Central memory CD8-positive, alpha-beta T cell (primary cell): ENCODE measurements around the gene TFE3.

Experiments used
- ATAC-seq: fragments of 150-1000 bp; cut with Tn5 transposase; replicated peaks from 2 replicates; pipeline ENCODE4 v1.10.0; 2022; ENCODE audit warnings: mild to moderate bottlenecking, moderate FRiP score, moderate number of reproducible peaks; ENCODE audit not compliant: poor library complexity, severe bottlenecking; ENCODE audit errors: extremely low read depth
- DNase-seq, 2 donors: peaks; one replicate each; pipeline ENCODE4 v3.0.0; 2021; ENCODE audit warnings: low spot score in 2 of 2
- H3K27ac Mint-ChIP-seq: one replicate; pipeline ENCODE4 v1.8.0; 2022; ENCODE audit warnings: low read depth, mild to moderate bottlenecking, moderate library complexity, mixed read lengths
- H3K27me3 Mint-ChIP-seq: one replicate; pipeline ENCODE4 v1.8.0; 2022; ENCODE audit warnings: mixed read lengths
- H3K36me3 Mint-ChIP-seq: one replicate; pipeline ENCODE4 v1.8.0; 2022; ENCODE audit warnings: mild to moderate bottlenecking, moderate library complexity, mixed read lengths; ENCODE audit not compliant: insufficient read depth
- H3K4me1 Mint-ChIP-seq: one replicate; pipeline ENCODE4 v1.8.0; 2022; ENCODE audit warnings: mixed read lengths
- H3K4me3 Mint-ChIP-seq: one replicate; pipeline ENCODE4 v1.8.0; 2022; ENCODE audit warnings: mild to moderate bottlenecking, moderate library complexity, mixed read lengths
- H3K9me3 Mint-ChIP-seq: one replicate; pipeline ENCODE4 v1.8.0; 2022; ENCODE audit warnings: mixed read lengths

The TFE3 gene, protein sequence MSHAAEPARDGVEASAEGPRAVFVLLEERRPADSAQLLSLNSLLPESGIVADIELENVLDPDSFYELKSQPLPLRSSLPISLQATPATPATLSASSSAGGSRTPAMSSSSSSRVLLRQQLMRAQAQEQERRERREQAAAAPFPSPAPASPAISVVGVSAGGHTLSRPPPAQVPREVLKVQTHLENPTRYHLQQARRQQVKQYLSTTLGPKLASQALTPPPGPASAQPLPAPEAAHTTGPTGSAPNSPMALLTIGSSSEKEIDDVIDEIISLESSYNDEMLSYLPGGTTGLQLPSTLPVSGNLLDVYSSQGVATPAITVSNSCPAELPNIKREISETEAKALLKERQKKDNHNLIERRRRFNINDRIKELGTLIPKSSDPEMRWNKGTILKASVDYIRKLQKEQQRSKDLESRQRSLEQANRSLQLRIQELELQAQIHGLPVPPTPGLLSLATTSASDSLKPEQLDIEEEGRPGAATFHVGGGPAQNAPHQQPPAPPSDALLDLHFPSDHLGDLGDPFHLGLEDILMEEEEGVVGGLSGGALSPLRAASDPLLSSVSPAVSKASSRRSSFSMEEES

DNA sequence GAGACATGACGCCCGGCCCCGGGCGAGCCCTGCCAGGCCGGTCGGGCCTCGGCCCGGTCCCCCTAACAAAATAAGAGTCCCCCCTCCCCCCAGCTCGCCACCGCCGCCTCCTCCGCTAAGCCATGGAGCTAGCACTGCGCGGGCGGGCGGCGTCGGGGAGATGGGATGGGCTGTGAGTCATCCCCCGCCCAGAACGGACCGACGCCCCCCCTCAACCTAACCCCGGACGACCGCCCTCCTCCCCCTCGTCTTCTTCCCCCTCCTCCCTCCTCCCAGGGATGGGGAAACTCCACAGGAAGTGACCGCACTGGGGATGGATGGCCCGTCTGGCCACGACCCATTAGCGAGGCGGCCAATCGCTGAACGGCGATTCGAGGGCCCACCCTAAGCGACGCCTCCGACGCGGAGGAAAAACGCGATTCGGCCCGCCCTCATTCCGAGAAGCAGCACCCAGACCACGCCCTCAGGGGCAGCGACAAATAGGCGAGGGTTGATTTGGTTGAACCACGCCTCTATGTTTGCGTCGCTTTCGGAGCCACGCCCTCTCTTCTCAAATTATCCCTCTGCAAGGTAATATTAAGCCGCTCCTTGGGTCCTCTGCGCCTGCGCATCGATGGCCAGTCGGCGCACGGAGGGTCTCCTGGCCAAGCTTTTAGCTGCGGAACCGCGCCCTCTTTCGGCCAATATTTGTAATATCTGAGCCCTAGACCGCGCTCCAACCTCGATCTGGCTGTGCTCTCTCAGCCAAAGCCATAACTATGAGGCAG lies at the start of gene TFE3:
Gene TFE3, minus strand, starts transcription at position 138 of the 767 bp plus-strand sequence. Its CDS starts 131 bp downstream, at position 7.
- Mint-ChIP-seq H3K4me1 (peaks cover 29% of the 10 kb centered on the region), H3K27ac (peak within 1 kb of the TSS; percentile 94), H3K9me3 (no peaks in the 10 kb centered on the region), H3K27me3 (no peaks in the 10 kb centered on the region), H3K36me3 (peaks cover 16% of the 10 kb centered on the region), H3K4me3 (peak within 1 kb of the TSS; percentile 79)
- ATAC-seq: peak; percentile 91
- peak; percentile 78 to 96 for DNase-seq

DNA sequence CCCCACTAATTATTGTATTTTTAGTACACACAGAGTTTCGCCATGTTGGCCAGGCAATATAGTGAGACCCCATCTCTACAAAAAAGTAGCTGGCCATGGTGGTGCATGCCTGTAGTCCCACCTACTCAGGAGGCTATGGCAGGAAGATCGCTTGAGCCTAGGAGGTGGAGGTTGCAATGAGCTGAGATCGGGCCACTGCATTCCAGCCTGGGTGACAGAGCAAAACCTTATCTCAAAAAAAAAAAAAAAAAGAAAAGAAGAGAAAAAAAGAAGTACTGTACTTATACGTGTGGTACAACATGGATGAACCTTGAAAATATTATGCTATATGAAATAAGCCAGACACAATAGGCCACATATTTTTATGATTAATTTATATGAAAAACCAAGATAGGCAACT lies 46.4 kb upstream of the TFE3 start:
- no peaks in the 10 kb centered on the region for H3K4me1 Mint-ChIP-seq
- no peaks in the 10 kb centered on the region for H3K27me3 Mint-ChIP-seq
- DNase-seq (no peak), ATAC-seq (no peak)
- H3K4me3 Mint-ChIP-seq: no peak overlapping the region
- H3K36me3 Mint-ChIP-seq: no peaks in the 10 kb centered on the region
- no peak overlapping the region for H3K27ac Mint-ChIP-seq
- no peaks in the 10 kb centered on the region for H3K9me3 Mint-ChIP-seq

DNA sequence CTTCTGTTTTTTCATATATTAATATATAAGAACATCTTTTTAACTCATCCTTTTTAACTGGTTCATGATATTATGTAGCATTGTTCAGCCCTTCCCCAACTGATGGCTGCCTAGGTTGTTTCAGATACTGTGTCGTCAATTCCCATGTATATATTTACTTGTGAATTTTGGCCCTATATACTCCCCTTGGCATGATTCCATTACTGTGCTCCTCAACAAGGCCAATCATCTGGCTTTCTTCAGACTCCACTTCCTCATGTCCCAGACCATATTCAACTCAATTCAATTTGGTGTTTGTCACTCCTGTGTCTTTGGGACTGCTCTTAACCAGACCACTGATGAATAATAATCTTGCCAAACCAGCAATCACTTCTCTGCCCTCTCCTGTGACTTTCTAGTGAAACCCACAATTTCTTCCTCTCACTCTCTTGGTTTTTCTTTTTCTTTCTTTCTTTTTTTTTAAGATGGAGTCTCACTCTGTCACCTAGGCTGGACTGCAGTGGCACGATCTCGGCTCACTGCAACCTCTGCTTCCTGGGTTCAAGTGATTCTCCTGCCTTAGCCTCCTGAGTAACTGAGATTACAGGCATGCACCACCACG lies 39.2 kb upstream of the TFE3 start:
- Mint-ChIP-seq H3K36me3 (peaks cover 8% of the 10 kb centered on the region), H3K27ac (no peak overlapping the region), H3K4me3 (peak overlapping the region; percentile 12), H3K9me3 (no peaks in the 10 kb centered on the region), H3K4me1 (peaks cover 13% of the 10 kb centered on the region), H3K27me3 (no peaks in the 10 kb centered on the region)
- ATAC-seq (no peak), DNase-seq (no peak)

DNA sequence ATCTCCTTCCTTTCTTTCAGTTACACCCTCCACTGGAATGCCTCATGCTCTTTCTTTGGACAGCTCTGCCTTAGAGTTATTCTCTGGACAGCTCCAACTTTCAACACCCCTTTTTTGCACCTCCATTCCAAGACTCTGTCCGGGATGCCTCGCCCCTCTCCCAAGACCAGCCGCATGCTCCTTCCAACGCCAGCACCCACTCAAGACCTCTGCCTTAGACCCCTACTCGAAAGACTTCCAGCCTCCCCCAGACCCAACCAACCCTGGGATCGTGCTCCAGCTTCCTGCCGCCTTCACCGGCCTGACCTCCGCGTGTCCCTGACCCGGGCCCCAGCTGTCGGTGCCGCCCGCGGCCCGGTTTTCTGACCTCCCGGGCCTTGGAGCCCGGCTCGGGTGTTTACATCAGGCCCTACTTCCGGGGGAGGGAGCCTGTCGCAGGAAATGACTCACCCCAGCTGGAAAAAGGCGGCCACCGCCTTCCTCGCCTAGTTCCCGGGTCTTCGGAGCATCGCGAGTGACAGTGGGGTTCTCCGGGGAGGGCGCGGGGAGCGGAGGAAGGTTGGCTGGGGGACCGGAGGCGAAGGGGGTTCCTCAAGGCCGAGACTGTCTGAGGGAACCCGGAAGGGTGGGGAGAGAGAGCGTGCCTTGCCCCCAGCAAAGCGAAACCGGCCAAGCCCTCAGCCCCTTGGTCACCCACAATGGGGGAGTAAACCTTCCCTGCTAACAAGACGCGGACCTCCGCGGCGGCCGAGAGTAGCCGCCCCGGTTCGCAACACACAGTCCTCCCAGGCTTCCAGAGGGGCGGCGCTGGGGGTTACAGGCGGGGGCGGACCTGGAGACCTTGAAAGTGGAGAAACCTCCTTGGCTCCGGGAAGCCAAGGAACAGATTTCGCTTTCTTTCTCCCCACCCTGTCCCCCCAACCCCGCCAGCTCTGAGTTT lies 36.6 kb upstream of the TFE3 start, which contains the start of gene WDR45:
Gene WDR45, minus strand, starts transcription at position 399 of the 940 bp plus-strand sequence. CDS start 1,792 bp downstream, outside the sequence.
- peaks cover 10% of the 10 kb centered on the region for H3K36me3 Mint-ChIP-seq
- ATAC-seq: peak; percentile 78
- peak within 1 kb of the TSS; percentile 90 for H3K4me3 Mint-ChIP-seq
- DNase-seq: peak; percentile 33 to 52
- no peaks in the 10 kb centered on the region for H3K9me3 Mint-ChIP-seq
- H3K27ac Mint-ChIP-seq: peak within 1 kb of the TSS; percentile 98
- H3K27me3 Mint-ChIP-seq: no peaks in the 10 kb centered on the region
- H3K4me1 Mint-ChIP-seq: peaks cover 13% of the 10 kb centered on the region

DNA sequence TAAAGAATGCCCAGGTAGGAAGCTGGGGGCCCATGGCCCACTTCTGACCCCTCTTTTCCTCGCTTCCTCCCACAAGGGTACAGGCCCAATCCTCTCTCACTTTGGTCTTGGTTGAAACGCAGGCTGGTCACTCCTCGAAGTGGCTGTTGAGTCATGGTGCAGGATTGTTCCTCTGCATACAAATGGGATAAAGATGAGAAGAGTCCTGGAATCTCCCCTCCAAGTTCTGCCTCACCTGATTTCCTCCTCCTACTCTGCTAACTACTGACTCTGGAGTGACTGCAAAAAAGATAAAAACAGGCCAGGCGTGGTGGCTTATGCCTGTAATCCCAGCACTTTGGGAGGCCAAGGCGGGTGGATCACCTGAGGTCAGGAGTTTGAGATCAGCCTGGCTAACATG lies 34.8 kb upstream of the TFE3 start:
- peaks cover 16% of the 10 kb centered on the region for H3K36me3 Mint-ChIP-seq
- H3K4me1 Mint-ChIP-seq: peaks cover 23% of the 10 kb centered on the region
- no peaks in the 10 kb centered on the region for H3K27me3 Mint-ChIP-seq
- no peak overlapping the region for H3K27ac Mint-ChIP-seq
- H3K9me3 Mint-ChIP-seq: no peaks in the 10 kb centered on the region
- no peak for DNase-seq
- no peak for ATAC-seq
- H3K4me3 Mint-ChIP-seq: no peak overlapping the region

DNA sequence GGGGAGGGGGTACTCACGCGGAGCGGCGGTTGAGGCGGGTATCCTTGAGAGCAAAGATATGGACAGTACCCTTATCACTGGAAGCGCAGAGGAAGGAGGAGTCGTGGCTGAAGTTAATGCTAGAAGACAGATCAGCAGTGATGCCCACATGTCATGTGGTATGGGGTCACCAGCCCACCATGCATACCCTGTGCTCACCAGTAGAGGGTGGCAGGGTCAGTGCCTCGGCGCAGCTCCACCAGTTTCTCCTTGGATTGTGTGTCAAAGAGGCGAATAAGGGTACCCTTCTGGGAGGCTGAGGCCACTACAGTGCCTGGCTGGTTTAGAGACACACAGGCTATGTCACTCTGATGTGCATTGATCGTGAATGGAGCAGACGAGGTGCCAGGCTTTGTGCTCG lies 32.2 kb upstream of the TFE3 start:
- Mint-ChIP-seq H3K27ac (no peak overlapping the region), H3K36me3 (peaks cover 18% of the 10 kb centered on the region), H3K4me1 (peaks cover 26% of the 10 kb centered on the region), H3K27me3 (no peaks in the 10 kb centered on the region), H3K9me3 (no peaks in the 10 kb centered on the region), H3K4me3 (no peak overlapping the region)
- ATAC-seq: no peak
- no peak for DNase-seq

DNA sequence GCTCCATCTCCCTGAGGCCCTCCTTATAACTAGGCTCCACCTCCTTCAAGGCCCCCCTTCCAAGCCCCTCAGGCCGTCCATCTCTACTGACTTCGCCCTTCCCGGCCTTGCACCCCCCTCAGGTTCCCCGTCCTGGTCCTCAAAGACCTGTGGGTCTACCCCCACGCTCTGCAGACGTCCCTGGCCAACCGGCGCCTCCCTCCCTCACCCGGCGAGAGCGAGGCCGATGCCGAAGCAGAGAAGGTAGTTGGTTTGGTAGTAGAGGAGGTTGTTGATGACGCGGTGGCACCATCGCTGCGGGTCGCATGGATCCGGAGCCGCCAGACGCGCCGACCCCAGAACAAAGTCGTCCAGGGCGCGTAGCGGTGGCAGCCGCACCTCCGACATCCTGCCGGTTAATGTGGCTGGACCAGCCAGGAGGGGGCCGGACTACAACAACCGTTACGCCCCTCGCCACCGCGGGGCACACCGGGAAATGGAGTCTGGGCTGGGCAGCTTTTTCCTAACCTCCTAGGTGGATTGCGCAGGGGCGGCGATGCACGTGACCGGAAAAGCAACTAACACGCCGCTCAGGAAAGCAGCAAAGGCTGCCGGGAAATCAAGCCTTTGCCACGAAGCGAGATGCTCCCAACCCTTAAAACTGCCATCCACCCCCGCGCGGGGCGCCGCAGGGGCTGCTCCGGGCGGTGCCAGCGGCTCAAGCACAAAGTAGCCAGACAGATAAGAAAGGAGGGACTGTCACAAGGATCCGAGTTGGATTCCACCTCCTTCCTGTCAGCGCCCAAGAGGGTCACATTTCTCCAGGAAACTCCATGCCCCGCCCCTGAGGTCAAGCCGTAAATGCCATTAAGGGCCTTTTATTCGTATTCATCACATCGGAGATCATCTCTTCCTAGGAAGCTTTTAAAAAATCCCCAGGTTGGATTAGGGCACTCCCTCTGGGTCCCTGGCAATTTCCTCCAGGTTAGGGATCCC lies 30.7 kb upstream of the TFE3 start, which contains the start of gene PRAF2:
Gene PRAF2, minus strand, starts transcription at position 402 of the 975 bp plus-strand sequence. Its CDS starts 15 bp downstream, at position 387.
- peaks cover 18% of the 10 kb centered on the region for H3K4me1 Mint-ChIP-seq
- H3K9me3 Mint-ChIP-seq: no peaks in the 10 kb centered on the region
- ATAC-seq: peak; percentile 94
- H3K27ac Mint-ChIP-seq: peak within 1 kb of the TSS; percentile 96
- H3K36me3 Mint-ChIP-seq: peaks cover 12% of the 10 kb centered on the region
- peak; percentile 68 to 86 for DNase-seq
- H3K4me3 Mint-ChIP-seq: peak within 1 kb of the TSS; percentile 84
- no peaks in the 10 kb centered on the region for H3K27me3 Mint-ChIP-seq

DNA sequence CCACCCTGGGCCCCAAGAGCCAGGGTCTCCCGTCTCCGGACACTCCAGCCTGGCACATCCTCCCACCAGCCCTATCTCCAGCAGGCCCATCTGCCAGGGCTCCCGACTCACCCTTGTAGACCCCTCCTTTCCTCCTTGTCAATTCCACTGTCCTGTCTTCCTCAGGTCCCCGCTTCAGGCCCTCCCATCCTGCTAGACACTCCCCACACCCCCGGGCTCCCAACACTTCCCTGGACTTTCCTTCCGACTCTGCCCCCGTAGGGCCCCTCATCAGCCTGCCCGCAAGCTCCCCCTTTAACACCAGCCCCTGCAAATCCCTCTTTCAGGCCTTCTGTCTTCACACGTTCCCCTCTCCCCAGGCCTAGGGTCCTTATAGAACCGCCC lies 29.5 kb upstream of the TFE3 start:
- Mint-ChIP-seq H3K27me3 (no peaks in the 10 kb centered on the region), H3K27ac (peak overlapping the region; percentile 96), H3K4me1 (peaks cover 13% of the 10 kb centered on the region), H3K4me3 (peak overlapping the region; percentile 84), H3K9me3 (no peaks in the 10 kb centered on the region), H3K36me3 (peaks cover 10% of the 10 kb centered on the region)
- DNase-seq: no peak
- ATAC-seq: no peak

DNA sequence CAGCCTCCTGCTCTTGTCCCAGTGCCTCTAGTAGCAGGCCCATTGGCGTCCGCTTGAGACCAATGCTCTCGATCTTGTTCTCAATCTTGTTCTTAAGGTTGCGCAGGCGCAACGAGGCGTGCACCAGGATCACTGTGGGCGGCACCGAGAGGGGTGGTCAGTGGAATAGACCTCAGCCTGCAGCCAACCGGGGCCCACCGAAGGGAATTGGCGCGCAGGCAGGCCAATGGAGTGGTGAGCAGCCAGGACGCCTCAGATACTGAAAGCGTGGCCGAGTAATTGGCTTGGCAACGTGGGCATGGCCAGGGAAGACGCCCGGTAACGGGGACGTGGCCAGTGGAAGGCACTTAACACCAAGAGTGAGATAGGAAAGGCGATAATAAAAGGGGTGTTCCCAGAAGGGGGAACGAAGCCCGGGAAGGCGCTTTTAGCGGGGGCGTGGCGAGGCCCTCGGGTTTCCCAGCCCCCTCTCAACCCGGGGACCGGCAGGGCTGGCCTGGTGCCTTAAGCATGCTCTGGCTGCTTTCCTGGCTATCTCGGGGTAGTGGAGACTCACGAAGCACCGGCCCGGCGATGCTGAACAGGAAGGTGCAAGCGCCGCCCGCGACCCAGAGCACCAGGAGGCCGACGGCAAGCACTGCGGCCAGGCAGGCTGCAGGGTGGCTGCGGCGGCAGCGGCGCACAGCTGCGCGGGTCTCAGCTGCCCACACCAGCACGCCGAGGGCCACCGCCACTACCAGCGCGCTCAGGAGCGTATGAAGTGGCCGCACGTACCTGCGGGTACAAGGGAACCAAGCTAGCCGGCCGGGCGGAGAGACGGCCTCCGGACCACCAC lies 28.9 kb upstream of the TFE3 start:
- ATAC-seq: no peak
- peaks cover 13% of the 10 kb centered on the region for H3K4me1 Mint-ChIP-seq
- H3K9me3 Mint-ChIP-seq: no peaks in the 10 kb centered on the region
- H3K4me3 Mint-ChIP-seq: peak overlapping the region; percentile 20
- peaks cover 10% of the 10 kb centered on the region for H3K36me3 Mint-ChIP-seq
- no peaks in the 10 kb centered on the region for H3K27me3 Mint-ChIP-seq
- peak overlapping the region; percentile 86 for H3K27ac Mint-ChIP-seq
- DNase-seq: no peak

DNA sequence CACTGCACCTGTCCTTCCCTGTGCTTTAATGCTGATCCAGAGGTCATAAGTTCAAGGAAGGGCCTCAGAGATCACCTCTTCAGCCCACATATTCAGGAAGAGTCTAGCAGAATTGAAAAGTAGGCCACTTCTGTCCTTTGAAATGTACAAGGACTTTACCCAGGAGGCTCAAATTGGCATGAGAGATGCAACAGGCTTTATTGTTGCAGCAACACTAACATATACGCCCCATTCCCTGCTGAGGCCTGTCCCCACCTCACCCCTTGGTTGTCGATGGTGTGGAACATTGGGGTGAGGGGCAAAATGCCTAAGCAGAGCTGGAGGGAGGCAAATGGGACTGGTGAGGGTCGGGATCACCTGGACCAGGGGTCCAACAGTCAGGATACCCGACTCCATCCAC lies 27.8 kb upstream of the TFE3 start:
- Mint-ChIP-seq H3K36me3 (peaks cover 10% of the 10 kb centered on the region), H3K27ac (no peak overlapping the region), H3K4me1 (peaks cover 13% of the 10 kb centered on the region), H3K4me3 (no peak overlapping the region), H3K27me3 (no peaks in the 10 kb centered on the region), H3K9me3 (no peaks in the 10 kb centered on the region)
- DNase-seq (no peak), ATAC-seq (no peak)
